Spleen (tissue), 11 donors: ENCODE results near the gene PODXL. TPM values are rescaled to one million over a fixed set of nuclear protein-coding genes. Genes with fewer than 3 reads are reported as not detected.

Source experiments
- DNase-seq: peaks from one replicate; pipeline ENCODE4 v3.0.0-alpha.2; 2020
- H3K27ac ChIP-seq, 8 donors: fragments of 200-600 bp; sonication (generic) in 7 of 8; 1 replicate in 4 of 8; 2 replicates in 4 of 8; pipeline versions ENCODE4 v1.5.0 to v1.8.0; 2016 to 2021; ENCODE audit warnings: inconsistent platforms in 4 of 8, mild to moderate bottlenecking in 4 of 8, moderate library complexity in 1 of 8
- H3K27me3 ChIP-seq, 7 donors: fragments of 200-600 bp; sonication (generic) in 6 of 7; replicated peaks in 1 of 7; 1 replicate in 4 of 7; 2 replicates in 3 of 7; pipeline versions ENCODE4 v1.5.0 to v1.8.0; 2016 to 2021; ENCODE audit warnings: inconsistent platforms in 3 of 7, mild to moderate bottlenecking in 1 of 7
- H3K36me3 ChIP-seq, 6 donors: fragments of 200-600 bp; sonication (generic) in 5 of 6; 1 replicate in 4 of 6; 2 replicates in 2 of 6; pipeline versions ENCODE4 v1.5.0 to v1.8.0; 2016 to 2021; ENCODE audit warnings: inconsistent platforms in 2 of 6
- H3K4me1 ChIP-seq, 6 donors: fragments of 200-600 bp; sonication (generic) in 5 of 6; 1 replicate in 3 of 6; 2 replicates in 3 of 6; pipeline versions ENCODE4 v1.5.0 to v1.8.0; 2016 to 2021; ENCODE audit warnings: inconsistent platforms in 3 of 6
- H3K4me3 ChIP-seq, 8 donors: fragments of 200-600 bp; sonication (generic) in 7 of 8; 1 replicate in 4 of 8; 2 replicates in 4 of 8; pipeline versions ENCODE4 v1.5.0 to v1.8.0; 2016 to 2021; ENCODE audit warnings: inconsistent platforms in 4 of 8, mild to moderate bottlenecking in 4 of 8, moderate library complexity in 2 of 8
- H3K9me3 ChIP-seq, 8 donors: fragments of 200-600 bp; sonication (generic) in 7 of 8; 1 replicate in 4 of 8; 2 replicates in 4 of 8; pipeline versions ENCODE4 v1.5.0 to v1.8.0; 2016 to 2021; ENCODE audit warnings: inconsistent platforms in 4 of 8
- POLR2A ChIP-seq, 3 donors: fragments of 450-650 bp; IDR thresholded peaks; one replicate each; pipeline ENCODE4 v1.5.1; 2017; ENCODE audit warnings: antibody characterized with exemption in 3 of 3, mild to moderate bottlenecking in 1 of 3
- POLR2AphosphoS5 ChIP-seq, 3 donors: sonication (generic); formaldehyde crosslinking; IDR thresholded peaks; one replicate each; pipeline ENCODE4 v1.5.1; 2017; ENCODE audit warnings: antibody characterized with exemption in 3 of 3
- WGBS, 5 donors: extraction: QIAGEN DNeasy Blood & Tissue Kit in 3 of 5; methylation state at CpG; one replicate each; pipeline versions ENCODE4 v1.1.5 to v1.1.7; 2013 to 2018; 5-methylcytosine and 5-hydroxymethylcytosine counted together
- intact Hi-C: fragments of 100-400 bp; cut with DNase I; formaldehyde crosslinking; loops from one replicate; pipeline ENCODE4 v1.15.0; 2023; ENCODE audit warnings: low total_unique reads
- polyA plus RNA-seq, 3 donors: library from polyadenylated mRNA; stranded (reverse); fragments of 200-250 nt; gene quantifications; one replicate each; pipeline ENCODE4 v1.2.1, GENCODE V29; 2013
- total RNA-seq, 7 donors: library from RNA; depleted of rRNA in 3 of 7; stranded (reverse); fragments of >200 nt in 3 of 7; fragmentation: NEBNext Ultra II Directional in 4 of 7; extraction: Animal tissue kit (Norgen Biotek cat#: 25700) in 4 of 7; gene quantifications; one replicate each; pipeline versions ENCODE4 v1.1.0 to v1.2.1, GENCODE V29; 2016 to 2021
- TF ChIP-seq, protein P1 (sequence below), 11 experiments: fragments of 200-600 bp in 7 of 11; fragments of 450-650 bp in 4 of 11; sonication (generic) in 4 of 11; IDR thresholded peaks in 8 of 11; conservative IDR thresholded peaks in 3 of 11; 1 replicate in 7 of 11; 2 replicates in 4 of 11; pipeline versions ENCODE4 v1.4.0 to v1.8.0; 2016 to 2021; ENCODE audit warnings: antibody characterized with exemption in 11 of 11, inconsistent platforms in 4 of 11, mild to moderate bottlenecking in 1 of 11
- donor health status: healthy with polysubstance abuse.
- donor health status: DM: no; HTN: no; CAD: no; lungs with moderate emphysema.
- donor health status: DM: no; HTN: no; CAD: no.
- donor health status: Bipolar disorder and iron deficiency.
- donor health status: healthy.
- donor health status: DM: no; HTN: no; CAD: no.
- donor health status: DM: yes; HTN: yes; CAD: no.

PODXL gene
- total and polyA plus RNA-seq, 10 donors, result 1.9 to 27.5 (median 16.0) TPM

- no peak overlapping the region for H3K4me3 ChIP-seq
- peak overlapping the region in 4 of 8 donors; percentile 15 to 38 (median 32) for H3K27ac ChIP-seq
- H3K36me3 ChIP-seq, result no peaks in the 10 kb centered on the region
- peaks cover 0 to 41% (median 3%) of the 10 kb centered on the region in 6 donors for H3K4me1 ChIP-seq
- WGBS, 5 donors, result 51 to 73% (median 66%) methylated on average over 5 to 16 of the region's 16 CpGs
- no peaks in the 10 kb centered on the region for H3K9me3 ChIP-seq
- no peaks in the 10 kb centered on the region for H3K27me3 ChIP-seq
- intact Hi-C loops, result no loop called here
- TF ChIP-seq POLR2AphosphoS5 (IDR thresholded peaks at IDR 0.05) (no peak), POLR2A (IDR thresholded peaks at IDR 0.05) (no peak)
- TF ChIP-seq, protein P1, sequence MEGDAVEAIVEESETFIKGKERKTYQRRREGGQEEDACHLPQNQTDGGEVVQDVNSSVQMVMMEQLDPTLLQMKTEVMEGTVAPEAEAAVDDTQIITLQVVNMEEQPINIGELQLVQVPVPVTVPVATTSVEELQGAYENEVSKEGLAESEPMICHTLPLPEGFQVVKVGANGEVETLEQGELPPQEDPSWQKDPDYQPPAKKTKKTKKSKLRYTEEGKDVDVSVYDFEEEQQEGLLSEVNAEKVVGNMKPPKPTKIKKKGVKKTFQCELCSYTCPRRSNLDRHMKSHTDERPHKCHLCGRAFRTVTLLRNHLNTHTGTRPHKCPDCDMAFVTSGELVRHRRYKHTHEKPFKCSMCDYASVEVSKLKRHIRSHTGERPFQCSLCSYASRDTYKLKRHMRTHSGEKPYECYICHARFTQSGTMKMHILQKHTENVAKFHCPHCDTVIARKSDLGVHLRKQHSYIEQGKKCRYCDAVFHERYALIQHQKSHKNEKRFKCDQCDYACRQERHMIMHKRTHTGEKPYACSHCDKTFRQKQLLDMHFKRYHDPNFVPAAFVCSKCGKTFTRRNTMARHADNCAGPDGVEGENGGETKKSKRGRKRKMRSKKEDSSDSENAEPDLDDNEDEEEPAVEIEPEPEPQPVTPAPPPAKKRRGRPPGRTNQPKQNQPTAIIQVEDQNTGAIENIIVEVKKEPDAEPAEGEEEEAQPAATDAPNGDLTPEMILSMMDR (IDR thresholded peaks at IDR 0.05 in 8 of 11, conservative IDR thresholded peaks at IDR 0.05 in 3 of 11), result peak in 1 of 11 experiments; percentile 22
- DNase-seq, result peak; percentile 51
Measured at GRCh38 chr7:131544449-131545301, 11.8 kb downstream of the PODXL start.

DNA sequence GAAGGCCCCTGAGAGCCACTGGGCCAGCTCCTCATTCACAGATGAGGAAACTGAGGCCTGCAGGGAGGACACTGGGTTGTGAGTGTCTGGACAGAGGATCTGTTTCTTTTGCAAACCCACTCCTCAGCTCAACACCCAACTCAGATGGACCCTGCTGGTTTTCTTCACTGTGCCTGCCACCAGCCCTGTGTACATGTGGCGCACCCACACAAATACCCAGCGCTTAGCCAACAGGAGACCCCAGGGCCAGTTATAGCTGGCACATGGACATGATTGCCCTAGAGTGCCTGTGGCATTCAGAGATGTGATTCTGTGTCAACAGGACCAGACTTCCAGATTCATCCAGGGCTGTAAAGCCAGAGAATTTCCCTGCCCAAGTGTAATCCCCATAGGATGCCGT is 12.4 kb downstream of the PODXL start:
- no peak overlapping the region for H3K4me3 ChIP-seq
- peak overlapping the region in 3 of 8 donors; percentile 15 to 38 (median 29) for H3K27ac ChIP-seq
- no peaks in the 10 kb centered on the region for H3K36me3 ChIP-seq
- no peaks in the 10 kb centered on the region for H3K27me3 ChIP-seq
- TF ChIP-seq POLR2A (IDR thresholded peaks at IDR 0.05) (no peak), POLR2AphosphoS5 (IDR thresholded peaks at IDR 0.05) (no peak)
- TF ChIP-seq, protein P1 (IDR thresholded peaks at IDR 0.05 in 8 of 11, conservative IDR thresholded peaks at IDR 0.05 in 3 of 11), result no peak
- H3K9me3 ChIP-seq, result no peaks in the 10 kb centered on the region
- peaks cover 0 to 41% (median 3%) of the 10 kb centered on the region in 6 donors for H3K4me1 ChIP-seq
- intact Hi-C loops, result no loop called here
- 90 to 99% (median 93%) methylated on average over 3 of the region's 3 CpGs for WGBS, 5 donors
- DNase-seq, result peak; percentile 40

DNA sequence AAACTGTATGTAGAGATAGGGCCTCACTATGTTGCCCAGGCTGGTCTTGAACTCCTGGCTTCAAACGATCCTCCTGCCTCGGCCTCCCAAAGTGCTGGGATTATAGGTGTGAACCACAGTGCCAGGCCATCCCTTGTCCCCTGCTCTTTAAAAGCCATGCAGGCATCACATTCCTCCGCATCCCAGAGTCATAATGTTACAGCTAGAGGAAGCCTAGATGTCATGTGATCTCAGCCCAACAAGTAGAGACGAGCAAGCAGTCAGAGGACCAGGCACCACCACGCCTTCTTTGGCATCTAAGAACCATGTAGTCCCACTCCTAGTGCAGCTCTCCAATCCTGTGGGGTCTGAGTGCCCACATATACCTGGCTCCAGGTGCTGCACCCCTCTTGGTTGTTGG is 13.1 kb downstream of the PODXL start:
- Histone ChIP-seq H3K4me1 (peaks cover 0 to 41% (median 3%) of the 10 kb centered on the region in 6 donors), H3K4me3 (no peak overlapping the region), H3K27me3 (no peaks in the 10 kb centered on the region), H3K27ac (no peak overlapping the region), H3K36me3 (no peaks in the 10 kb centered on the region), H3K9me3 (no peaks in the 10 kb centered on the region)
- TF ChIP-seq POLR2AphosphoS5 (IDR thresholded peaks at IDR 0.05), result no peak
- no peak for TF ChIP-seq POLR2A (IDR thresholded peaks at IDR 0.05)
- TF ChIP-seq, protein P1 (IDR thresholded peaks at IDR 0.05 in 8 of 11, conservative IDR thresholded peaks at IDR 0.05 in 3 of 11), result no peak
- DNase-seq, result peak; percentile 31
- intact Hi-C loops, result no loop called here
- WGBS, 5 donors, result 85 to 91% (median 89%) methylated on average over 5 of the region's 5 CpGs

GRCh38 chr7:131540491-131541162 is 15.8 kb downstream of the PODXL start:
- H3K36me3 ChIP-seq, result no peaks in the 10 kb centered on the region
- 76 to 85% (median 79%) methylated on average over 18 of the region's 18 CpGs for WGBS, 5 donors
- H3K27ac ChIP-seq, result peak overlapping the region in 5 of 8 donors; percentile 9 to 73 (median 61)
- TF ChIP-seq POLR2AphosphoS5 (IDR thresholded peaks at IDR 0.05), result no peak
- TF ChIP-seq, protein P1 (IDR thresholded peaks at IDR 0.05 in 8 of 11, conservative IDR thresholded peaks at IDR 0.05 in 3 of 11), result peak in 1 of 11 experiments; percentile 13
- no peaks in the 10 kb centered on the region for H3K9me3 ChIP-seq
- H3K4me1 ChIP-seq, result peaks cover 0 to 33% (median 3%) of the 10 kb centered on the region in 6 donors
- H3K27me3 ChIP-seq, result no peaks in the 10 kb centered on the region
- no peak overlapping the region for H3K4me3 ChIP-seq
- DNase-seq, result peak; percentile 62
- intact Hi-C loops, result no loop called here
